Thyroid gland (tissue), 4 donors: ENCODE results near the gene MB21D2. TPM values are rescaled to one million over a fixed set of nuclear protein-coding genes. Genes with fewer than 3 reads are reported as not detected.
A peak's percentile ranks its signal among the peaks of the same experiment; 100 is the strongest.

ENCODE experiments used
- DNase-seq, 2 donors: peaks; one replicate each; pipeline ENCODE4 v3.0.0-alpha.2; 2019
- H3K27ac ChIP-seq, 3 donors: fragments of 200-600 bp; sonication (generic); 1 replicate in 2 of 3; 2 replicates in 1 of 3; pipeline ENCODE4 v1.5.1; 2016 to 2019; ENCODE audit warnings: mild to moderate bottlenecking in 1 of 3, moderate library complexity in 1 of 3
- H3K27me3 ChIP-seq: fragments of 200-600 bp; sonication (generic); one replicate; pipeline ENCODE4 v1.5.1; 2019
- H3K36me3 ChIP-seq, 2 donors: fragments of 200-600 bp; sonication (generic); one replicate each; pipeline ENCODE4 v1.5.1; 2016 to 2019
- H3K4me1 ChIP-seq, 2 donors: fragments of 200-600 bp; sonication (generic); one replicate each; pipeline ENCODE4 v1.5.1; 2017 to 2019
- H3K4me3 ChIP-seq, 3 donors: fragments of 200-600 bp; sonication (generic); replicated peaks in 1 of 3; 1 replicate in 2 of 3; 2 replicates in 1 of 3; pipeline ENCODE4 v1.5.1; 2016; ENCODE audit warnings: mild to moderate bottlenecking in 1 of 3
- H3K9me3 ChIP-seq: fragments of 200-600 bp; sonication (generic); one replicate; pipeline ENCODE4 v1.5.1; 2017
- CTCF ChIP-seq, 6 experiments: fragments of 200-600 bp in 3 of 6; fragments of 450-650 bp in 3 of 6; sonication (generic) in 3 of 6; IDR thresholded peaks; one replicate each; pipeline ENCODE4 v1.5.1; 2016 to 2019; ENCODE audit warnings: antibody characterized with exemption in 6 of 6, mild to moderate bottlenecking in 2 of 6, inconsistent platforms in 1 of 6, moderate library complexity in 1 of 6
- POLR2A ChIP-seq, 2 donors: fragments of 450-650 bp; IDR thresholded peaks; one replicate each; pipeline ENCODE4 v1.6.1; 2017; ENCODE audit warnings: antibody characterized with exemption in 2 of 2, mild to moderate bottlenecking in 2 of 2, moderate library complexity in 1 of 2
- WGBS, 2 donors: methylation state at CpG; one replicate each; pipeline ENCODE4 v1.1.5; 2017; 5-methylcytosine and 5-hydroxymethylcytosine counted together
- intact Hi-C: fragments of 100-400 bp; cut with DNase I; formaldehyde crosslinking; loops from one replicate; pipeline ENCODE4 v1.15.1; 2023
- total RNA-seq, 4 donors: library from RNA; depleted of rRNA; stranded (reverse); fragments of >200 nt; gene quantifications; one replicate each; pipeline ENCODE4 v1.2.3, GENCODE V29; 2016

The MB21D2 gene
- total RNA-seq, 4 donors from 2014 or later = 3.4 to 5.2 (median 3.9) TPM

GRCh38 chr3:192917028-192917403 is 640 bp downstream of the MB21D2 start:
- intact Hi-C loops = loop anchor here (10.0 kb wide), 1 partner anchor 102 kb away; no protein-coding TSS in a partner anchor
- Histone ChIP-seq H3K4me1 (peaks cover 0 to 6% of the 10 kb centered on the region in 2 donors), H3K27me3 (no peaks in the 10 kb centered on the region), H3K4me3 (peak overlapping the region; percentile 43 to 77 (median 44)), H3K27ac (peak overlapping the region; percentile 82 to 91 (median 86)), H3K36me3 (no peaks in the 10 kb centered on the region), H3K9me3 (no peaks in the 10 kb centered on the region)
- 0 to 1% methylated on average over 13 to 30 of the region's 30 CpGs for WGBS, 2 donors
- peak in 1 of 2 donors; percentile 37 for TF ChIP-seq POLR2A (IDR thresholded peaks at IDR 0.05)
- no peak for TF ChIP-seq CTCF (IDR thresholded peaks at IDR 0.05)
- peak; percentile 87 for DNase-seq

DNA sequence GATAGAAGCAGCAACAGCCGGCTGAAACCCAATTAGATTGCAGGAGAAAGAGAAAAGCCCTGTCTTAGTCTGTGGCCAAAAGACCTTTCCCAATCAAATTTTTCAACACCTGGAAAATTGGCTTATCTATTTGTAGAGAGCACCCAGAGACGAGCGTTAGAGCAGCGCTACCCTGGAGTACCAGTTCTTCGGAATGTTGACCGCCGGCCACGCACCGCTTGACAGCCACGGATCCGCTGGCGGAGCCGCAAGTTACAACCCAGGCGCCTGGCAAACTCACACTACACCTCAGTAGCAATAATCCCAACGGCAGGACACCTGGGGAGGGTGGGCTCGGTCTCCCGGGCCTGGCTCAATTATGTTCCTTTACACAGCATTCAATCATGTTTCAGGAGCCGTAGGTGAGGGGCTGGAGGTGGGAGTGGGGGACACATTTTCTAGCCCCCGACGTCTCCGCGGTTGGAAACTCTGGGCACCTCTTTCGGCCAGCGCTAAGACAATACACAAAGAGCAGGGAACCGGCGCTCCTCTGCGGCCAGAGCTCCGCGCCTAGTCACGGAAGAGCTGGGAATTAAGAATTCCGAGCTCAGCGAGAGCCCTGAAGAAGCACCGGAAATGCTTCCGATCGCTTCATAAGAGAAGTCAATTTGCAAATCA is 1.2 kb downstream of the MB21D2 start:
- Histone ChIP-seq H3K36me3 (no peaks in the 10 kb centered on the region), H3K9me3 (no peaks in the 10 kb centered on the region), H3K4me3 (peak overlapping the region; percentile 43 to 77 (median 44)), H3K27me3 (no peaks in the 10 kb centered on the region), H3K4me1 (peaks cover 0 to 6% of the 10 kb centered on the region in 2 donors), H3K27ac (peak overlapping the region; percentile 82 to 91 (median 86))
- peak; percentile 72 to 78 for DNase-seq
- intact Hi-C loops = loop anchor here (10.0 kb wide), 1 partner anchor 102 kb away; no protein-coding TSS in a partner anchor
- TF ChIP-seq CTCF (IDR thresholded peaks at IDR 0.05) (no peak), POLR2A (IDR thresholded peaks at IDR 0.05) (no peak)
- WGBS, 2 donors = 1 to 2% methylated on average over 14 to 29 of the region's 35 CpGs

DNA sequence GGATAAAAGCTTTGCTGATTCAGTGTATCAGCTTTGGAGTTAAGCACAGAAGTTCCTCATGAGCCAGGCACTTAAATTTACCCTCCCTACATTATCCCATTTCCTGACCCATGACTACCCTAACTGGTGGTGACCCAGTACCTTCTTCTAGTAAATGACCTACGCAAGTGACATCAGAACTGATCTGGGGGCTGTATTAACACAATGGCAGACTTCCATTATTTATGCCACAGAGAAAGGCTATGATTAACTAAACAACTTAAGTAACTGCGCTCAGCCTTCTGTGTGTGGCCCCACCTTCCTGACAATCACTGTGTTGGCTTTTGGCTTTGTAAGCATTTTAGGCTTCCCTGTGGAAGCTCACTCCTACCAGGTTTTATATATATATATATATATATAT is 1.9 kb downstream of the MB21D2 start:
- TF ChIP-seq CTCF (IDR thresholded peaks at IDR 0.05) (no peak), POLR2A (IDR thresholded peaks at IDR 0.05) (no peak)
- intact Hi-C loops = loop anchor here (10.0 kb wide), 1 partner anchor 101 kb away; no protein-coding TSS in a partner anchor
- Histone ChIP-seq H3K9me3 (no peaks in the 10 kb centered on the region), H3K4me3 (no peak overlapping the region), H3K36me3 (no peaks in the 10 kb centered on the region), H3K4me1 (peaks cover 0 to 6% of the 10 kb centered on the region in 2 donors), H3K27me3 (no peaks in the 10 kb centered on the region), H3K27ac (no peak overlapping the region)
- DNase-seq = no peak
- WGBS, 2 donors = 83 to 91% methylated on average over 2 of the region's 2 CpGs

DNA sequence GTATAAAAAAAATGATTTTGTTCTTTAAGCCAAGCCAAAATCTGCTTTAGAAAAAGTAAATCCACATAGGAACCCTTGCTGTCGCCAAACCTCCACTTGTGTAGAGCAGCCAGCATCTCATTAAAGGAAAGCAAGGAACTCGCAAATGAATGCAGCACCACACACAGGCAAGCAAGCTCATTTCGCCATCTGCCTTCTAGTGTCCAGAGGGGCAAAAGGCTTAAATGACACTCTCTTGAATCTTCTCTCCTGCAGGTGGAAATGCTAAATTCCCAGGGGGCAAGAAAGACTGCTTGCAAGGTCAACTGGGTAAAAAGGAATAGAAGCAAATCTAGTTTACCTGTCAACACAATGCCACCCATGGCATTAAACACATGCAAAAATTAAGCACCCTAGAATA is 2.4 kb downstream of the MB21D2 start:
- intact Hi-C loops = loop anchor here (10.0 kb wide), 1 partner anchor 101 kb away; no protein-coding TSS in a partner anchor

More for the DNA sequence above, 2.4 kb downstream of the MB21D2 start:
- Histone ChIP-seq H3K4me3 (no peak overlapping the region), H3K27me3 (no peaks in the 10 kb centered on the region), H3K9me3 (no peaks in the 10 kb centered on the region), H3K27ac (no peak overlapping the region), H3K4me1 (peaks cover 0 to 6% of the 10 kb centered on the region in 2 donors), H3K36me3 (no peaks in the 10 kb centered on the region)
- WGBS, 2 donors = 85 to 90% methylated on average over 3 of the region's 3 CpGs
- no peak for DNase-seq
- TF ChIP-seq POLR2A (IDR thresholded peaks at IDR 0.05) (no peak), CTCF (IDR thresholded peaks at IDR 0.05) (no peak)
